HG03175 (cell line): Measurements from ENCODE around the gene MAP3K5.
"Not testable (repeated sequence)": the region's sequence is repeated elsewhere in the genome, so short reads cannot be mapped to it uniquely, and the experiment has no call there.

Source experiments
- ATAC-seq: cut with Tn5 transposase; IDR thresholded peaks from one replicate; pipeline ENCODE4 v1.9.1; 2021; ENCODE audit warnings: mild to moderate bottlenecking, moderate library complexity; ENCODE audit not compliant: unreplicated experiment

Gene MAP3K5

DNA sequence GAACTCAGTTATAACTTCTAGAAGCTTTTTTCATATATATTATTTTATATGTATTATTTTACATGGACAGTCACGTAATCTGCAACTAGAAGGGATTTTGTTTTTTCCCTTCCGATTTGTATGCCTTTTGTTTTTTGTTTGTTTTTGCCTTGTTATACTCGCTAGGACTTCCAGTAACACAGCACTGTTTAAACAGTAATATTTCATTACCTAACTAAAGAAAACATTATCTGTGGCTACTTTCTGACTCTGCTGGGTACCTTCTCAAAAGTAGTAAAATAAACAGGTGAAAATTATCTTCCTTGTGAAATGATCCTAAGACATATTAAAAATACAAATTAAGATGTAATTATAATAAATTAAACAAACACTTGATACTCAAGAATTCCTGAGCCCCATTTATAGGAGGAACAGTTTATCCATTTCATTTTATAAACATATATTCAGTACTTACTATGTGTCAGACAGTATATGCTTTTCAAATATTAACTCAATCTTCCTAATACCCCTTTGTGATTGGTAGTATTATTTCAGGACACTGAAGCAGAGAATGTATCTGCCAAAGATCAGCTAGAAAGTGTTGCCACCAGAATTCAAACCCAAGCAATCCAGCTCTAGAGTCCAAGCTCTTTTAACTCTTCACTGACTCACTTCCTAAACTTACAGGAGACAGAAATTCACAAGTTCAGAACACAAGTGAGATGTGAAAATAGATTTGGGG lies 65.3 kb downstream of the MAP3K5 start:
- ATAC-seq: no peak

DNA sequence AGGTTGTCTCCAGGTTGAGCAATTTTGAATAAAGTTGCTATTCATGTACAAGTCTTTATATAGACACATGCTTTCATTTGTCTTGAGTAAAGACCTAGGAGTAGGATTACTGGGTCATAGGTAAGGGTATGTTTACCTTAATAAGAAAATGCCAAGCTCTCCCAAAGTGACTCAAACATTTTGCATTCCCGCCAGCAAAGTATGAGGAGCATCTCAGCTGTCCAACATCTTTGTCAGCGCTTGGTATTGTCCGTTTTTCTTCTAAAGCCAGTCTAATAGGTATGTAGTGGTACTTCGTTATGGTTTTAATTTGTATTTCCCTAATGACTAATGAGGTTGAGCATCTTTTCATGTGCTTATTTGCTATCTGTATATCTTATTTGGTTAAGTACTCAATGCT lies 67.2 kb downstream of the MAP3K5 start:
- ATAC-seq: no peak

DNA sequence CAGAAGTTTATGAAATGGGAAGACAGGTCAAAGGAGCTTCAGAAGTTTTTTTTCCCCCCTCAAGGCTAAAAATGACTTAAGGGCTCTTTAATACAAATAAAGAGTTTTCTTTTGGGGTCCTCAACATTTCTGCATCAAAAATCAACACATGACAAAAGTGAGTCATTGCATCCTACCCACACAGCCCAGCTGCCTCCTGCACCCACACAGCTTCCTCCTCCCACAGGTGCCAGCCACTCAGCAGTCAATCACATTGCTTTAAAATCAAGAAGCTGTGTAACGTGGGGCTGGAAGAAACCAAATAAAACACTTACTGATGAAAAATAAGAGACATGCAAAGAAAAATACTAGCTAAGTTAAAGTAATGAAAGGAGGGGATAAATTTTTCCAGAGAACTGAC lies 68.5 kb downstream of the MAP3K5 start:
- peak; percentile 43 for ATAC-seq

DNA sequence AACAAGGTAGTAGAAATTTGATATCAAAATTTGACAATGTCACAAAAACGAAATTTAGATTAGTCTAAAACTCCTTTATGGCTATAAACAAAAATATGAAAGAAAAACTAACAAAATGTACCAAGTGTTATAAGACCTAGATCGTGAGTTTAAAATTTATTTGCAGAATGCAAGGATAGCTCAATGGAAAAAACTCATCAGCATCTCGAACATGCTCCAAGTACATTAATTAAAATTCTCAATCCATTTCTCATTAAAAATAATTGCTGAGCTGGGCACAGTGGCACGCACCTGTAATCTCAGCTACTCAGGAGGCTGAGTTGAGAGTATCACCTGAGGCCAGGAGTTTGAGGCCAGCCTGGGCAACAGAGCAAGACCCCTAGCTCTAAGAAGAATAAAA lies 70.8 kb downstream of the MAP3K5 start:
- ATAC-seq: no peak

DNA sequence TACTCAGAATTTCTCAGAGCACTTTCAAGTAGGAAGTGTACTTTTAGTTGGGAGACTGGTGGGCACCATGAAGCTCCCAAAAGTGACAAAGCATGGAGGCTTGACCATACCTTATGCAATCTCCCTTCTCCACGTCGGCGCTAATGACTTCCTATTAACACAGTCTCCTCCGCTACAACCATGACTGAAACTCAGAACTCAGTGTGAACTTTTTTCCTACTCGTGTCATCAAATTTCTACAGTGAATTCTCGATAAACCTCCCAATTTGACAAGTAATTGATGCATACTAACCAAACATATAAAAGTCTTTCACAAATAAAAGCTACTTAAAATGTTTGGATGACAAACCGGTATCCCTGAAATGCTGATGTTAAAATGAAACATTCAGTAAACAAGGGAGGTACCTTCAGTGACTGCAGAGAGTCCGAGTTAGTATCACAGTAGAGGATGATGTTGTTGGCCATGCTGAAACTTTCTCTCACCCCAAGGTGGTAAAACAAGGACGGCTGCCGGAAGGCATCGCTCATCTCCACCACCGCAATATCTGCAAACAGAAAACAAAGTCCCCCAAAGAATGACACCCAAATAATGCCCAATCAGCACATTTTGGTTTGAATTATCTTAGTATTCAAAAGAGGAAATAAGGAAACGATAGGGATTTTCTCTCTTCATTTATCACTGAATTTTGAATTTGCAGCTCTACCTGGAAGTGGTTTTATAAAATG lies 72.1 kb downstream of the MAP3K5 start:
- peak; percentile 70 for ATAC-seq

DNA sequence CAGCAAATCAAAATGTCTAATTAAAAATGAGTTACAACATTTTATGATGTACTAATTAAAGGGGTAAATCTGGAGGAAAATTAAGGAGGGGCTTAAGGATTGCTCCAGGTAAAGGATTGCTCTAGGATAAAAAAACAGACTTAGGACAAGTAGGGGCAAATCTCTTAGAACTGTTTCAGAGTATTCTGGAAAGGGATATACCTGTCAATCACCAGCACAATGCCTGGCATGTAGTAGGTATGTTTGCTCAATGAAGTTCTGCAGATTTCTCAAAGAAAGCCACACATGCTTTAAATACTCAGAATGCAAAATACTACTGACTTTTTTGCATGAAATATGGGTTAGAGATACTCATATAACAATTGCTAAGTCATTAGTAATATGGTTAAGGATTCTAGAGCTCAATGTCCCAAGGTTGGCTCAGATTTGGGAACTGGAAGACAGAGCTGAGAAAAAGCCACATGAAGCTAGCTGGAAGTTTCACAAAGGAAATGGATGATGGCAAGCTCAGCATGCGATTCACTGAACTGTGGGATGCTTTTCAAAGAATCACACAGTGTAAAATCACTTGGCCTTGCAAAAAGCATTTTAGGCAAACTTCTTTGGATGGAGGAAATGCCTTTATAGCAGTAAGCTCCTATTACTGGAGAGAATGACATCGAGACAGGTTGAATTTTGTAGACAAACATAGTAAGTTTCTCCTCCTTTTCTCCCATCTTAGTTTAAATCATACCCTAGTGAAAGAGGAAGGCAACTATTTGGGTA lies 72.8 kb downstream of the MAP3K5 start:
- ATAC-seq: peak; percentile 41

DNA sequence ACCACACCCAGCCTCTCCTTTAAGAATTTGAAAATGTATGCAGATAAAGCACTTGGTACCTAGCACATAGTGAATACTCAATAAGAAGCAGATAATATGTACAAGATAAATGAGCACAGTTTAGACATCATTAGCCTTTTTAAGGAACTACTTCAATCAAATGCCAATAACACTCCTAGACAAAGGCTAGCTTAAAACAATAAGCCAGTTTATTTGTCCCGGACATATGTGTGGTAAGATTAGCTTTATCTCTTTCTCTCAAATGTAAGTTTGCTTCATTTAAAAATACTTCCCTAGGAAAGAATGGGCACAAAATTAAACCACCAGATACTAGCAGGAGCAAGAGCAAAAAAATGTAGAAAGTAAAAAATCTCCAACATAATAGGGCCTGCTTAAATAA lies 73.8 kb downstream of the MAP3K5 start:
- ATAC-seq: no peak

DNA sequence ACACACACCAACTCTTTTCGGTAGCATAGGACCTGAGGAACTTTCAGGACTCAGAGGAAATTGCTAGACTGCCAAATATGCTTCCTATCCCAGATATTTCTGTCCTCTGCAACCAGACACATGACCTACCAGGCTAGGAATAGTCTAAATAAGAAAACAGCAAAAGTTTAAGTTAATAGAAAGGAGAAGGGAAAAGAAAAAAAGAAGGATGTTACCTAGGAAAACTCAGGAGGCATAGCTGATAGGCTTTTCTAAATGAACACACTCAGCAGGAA lies 74.6 kb downstream of the MAP3K5 start:
- ATAC-seq: no peak

DNA sequence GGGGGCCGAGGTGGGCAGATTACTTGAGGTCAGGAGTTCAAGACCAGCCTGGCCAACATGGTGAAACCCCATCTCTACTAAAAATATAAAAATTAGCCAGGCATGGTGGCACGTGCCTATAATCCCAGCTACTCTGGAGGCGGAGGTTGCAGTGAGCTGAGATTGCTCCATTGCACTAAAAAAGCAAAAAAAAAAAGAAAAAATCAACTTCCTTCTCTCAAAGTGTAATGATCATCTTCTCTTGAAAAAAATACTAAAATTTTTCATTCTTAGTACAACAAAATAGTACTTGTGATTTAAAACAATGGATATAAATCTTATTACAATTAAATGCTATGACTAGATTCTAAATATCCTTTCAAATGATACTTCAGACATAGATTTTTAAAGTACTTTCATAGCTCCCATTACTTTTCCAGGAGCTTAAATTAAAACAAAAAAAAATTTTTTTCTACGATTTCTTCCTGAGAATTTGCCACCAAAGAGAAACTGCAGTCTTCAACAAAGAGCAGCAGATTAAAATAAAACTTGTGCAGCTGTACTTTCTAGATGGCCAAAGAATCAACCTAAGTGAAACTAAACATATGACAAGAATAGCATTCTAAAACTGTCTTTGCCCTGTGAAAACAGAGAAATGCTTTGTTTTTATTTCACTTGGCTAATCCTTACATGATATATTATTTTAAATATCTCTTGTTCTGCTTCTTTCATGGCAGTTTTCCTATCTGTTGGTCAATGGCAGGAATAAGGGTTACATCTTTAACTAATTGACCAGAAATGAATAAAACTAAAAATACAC lies 75.2 kb downstream of the MAP3K5 start:
- peak; percentile 49 for ATAC-seq

DNA sequence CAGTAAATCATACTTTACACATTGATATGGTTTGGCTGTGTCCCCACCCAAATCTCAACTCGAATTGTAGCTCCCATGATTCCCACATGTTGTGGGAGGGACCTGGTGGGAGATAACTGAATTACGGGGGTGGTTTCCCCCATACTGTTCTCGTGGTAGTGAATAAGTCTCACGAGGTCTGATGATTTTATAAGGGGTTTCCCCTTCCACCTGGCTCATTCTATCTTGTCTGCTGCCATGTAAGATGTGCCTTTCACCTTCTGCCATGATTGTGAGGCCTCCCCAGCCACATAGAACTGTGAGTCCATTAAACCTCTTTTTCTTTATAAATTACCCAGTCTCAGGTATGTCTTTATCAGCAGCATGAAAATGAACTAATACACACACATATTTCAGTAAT lies 79.6 kb downstream of the MAP3K5 start:
- ATAC-seq: not testable (repeated sequence)

DNA sequence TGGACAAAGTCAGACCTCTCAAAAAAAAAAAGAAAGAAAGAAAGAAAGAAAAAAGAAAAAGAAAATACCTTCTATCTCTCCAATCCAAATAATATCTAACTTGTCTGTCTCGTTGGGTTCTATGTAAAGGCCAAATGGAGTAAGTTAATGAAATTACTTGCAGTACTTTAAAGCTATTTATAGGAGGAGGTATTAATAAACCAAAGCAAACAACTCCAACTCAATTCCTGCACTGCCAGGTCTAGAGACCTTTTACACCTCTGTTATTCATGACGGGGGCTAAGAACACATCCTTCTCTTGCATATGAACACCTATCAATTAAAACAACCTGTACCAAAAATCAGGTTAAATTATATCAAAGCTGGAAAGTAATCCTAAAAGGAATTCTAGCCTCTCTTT lies 80.6 kb downstream of the MAP3K5 start:
- no peak for ATAC-seq

DNA sequence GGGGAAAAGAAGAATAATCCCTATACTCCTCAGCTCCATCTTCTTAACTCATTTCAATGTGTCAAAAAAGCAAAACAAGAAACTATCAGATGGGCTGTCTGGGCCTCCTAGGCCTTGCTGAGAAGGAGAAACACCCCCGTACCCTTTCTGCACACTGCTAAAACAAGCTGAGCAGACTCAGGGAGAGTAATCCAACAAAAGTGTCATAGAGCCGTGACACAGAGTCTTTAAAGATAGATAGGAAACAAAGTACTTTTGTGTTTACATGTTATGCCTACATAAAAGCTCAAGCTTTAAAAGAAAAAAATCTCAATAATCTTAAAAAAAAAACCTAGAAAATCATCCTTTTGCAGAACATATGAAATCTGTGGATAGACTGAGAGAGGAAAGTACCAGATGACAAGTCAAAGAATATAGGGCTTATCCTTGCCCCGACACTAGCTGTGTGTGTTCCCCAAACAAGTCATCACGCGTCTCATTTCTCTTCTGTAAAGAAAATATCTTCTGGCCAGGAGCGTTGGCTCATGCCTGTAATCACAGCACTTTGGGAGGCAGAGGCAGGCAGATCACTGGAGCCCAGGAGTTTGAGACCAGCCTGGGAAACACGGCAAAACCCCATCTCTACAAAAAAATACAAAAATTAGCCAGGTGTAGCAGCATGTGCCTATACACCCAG lies 81.3 kb downstream of the MAP3K5 start:
- no peak for ATAC-seq

DNA sequence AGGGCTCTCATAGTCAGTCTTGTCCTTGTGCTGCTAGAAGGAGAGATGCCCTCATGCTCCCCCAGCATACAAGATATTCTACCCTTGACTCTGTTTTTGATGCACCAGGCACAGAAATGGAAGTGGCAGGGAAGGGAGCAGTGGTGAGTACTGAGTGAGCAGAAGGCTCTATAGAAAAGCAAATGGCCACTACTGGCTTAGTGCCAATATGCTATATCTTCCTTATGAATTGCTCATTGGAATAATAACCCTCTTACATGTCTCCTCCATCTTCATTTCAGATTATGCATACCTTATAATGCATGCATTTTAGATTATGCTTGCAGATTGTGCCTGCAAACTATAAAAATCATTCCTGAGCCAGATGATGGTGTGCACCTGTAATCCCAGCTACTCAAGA lies 82.8 kb downstream of the MAP3K5 start:
- ATAC-seq: no peak

DNA sequence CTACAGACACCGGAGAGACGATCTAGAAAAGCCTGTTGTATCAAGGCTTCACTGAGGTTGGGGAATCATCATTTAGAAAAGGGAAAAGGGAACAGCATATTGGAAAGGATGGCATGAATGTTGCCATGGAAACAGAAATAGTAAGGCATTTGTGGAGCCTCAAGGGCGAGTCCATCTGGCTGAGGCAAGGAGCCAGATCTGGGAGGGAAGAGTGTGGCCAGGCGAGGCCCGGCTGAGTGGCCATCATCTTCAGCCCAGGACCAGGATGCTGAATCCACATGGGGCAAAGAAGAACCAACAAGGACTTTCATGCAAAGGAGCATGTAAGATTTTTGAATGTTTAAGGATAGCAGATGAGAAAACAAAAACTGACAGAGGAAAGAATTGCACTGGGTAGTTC lies 85.8 kb downstream of the MAP3K5 start:
- no peak for ATAC-seq

DNA sequence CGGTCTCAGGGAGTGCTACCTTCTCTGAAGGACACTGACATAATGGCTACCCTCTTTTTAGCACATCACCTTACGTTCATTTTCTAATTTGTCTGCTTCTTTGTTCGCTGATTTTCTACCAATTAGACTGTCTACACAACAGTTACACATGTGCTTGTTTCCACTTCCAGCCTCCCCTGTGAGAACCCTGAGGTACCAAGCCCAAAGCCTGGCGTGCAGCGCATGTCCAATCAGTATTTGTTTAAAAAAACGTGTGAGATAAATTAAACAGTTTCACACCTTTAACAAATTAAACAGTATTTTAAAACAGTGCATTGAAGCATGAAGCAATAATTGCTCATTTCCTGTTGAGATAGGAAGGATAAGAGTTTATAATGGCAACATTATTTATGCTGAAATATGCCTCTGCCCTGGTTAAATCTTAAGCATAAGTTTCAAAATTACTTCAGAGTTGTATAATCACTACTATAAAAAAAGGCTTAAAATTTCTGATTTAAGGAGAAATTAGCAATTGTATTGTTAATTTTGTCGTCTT lies 88.9 kb downstream of the MAP3K5 start:
- ATAC-seq: no peak

DNA sequence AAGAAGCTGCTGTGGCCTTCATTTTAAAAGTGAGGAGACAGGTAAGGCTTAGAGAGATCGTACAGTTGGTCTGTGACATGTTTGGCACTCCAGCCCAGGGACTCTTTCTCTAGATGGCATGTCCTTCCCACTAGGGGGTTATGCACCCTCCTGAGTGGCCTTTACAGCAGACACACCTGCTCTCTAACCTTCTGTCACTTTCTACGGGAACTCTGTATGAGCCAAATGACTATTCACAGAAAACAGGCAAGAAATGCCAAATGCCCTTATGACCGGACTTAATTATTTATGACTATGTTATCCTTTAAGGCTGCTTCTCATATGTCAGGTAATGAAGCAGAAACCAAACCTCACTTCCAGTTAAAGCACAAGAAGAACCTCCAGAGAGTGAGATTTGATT lies 91.2 kb downstream of the MAP3K5 start:
- no peak for ATAC-seq

DNA sequence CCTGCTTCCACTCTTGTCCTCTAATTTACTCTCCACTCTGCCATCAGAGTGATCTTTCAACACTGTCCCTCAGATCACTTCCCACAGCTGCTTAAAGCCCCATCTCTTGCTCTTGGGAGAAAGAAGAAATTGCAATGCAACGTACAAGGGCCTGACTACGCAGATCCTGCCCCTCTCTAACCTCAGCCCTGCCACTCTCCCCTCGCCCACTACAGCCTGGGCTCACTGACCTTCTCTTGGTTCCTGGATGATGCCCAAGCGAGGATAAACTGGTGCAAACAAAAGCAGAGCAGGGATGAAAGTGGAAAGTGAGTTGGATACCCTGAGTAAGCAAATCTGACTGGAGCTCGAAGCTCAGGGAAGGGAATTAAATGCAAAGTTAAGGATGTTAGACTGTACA lies 92.9 kb downstream of the MAP3K5 start:
- ATAC-seq: no peak

DNA sequence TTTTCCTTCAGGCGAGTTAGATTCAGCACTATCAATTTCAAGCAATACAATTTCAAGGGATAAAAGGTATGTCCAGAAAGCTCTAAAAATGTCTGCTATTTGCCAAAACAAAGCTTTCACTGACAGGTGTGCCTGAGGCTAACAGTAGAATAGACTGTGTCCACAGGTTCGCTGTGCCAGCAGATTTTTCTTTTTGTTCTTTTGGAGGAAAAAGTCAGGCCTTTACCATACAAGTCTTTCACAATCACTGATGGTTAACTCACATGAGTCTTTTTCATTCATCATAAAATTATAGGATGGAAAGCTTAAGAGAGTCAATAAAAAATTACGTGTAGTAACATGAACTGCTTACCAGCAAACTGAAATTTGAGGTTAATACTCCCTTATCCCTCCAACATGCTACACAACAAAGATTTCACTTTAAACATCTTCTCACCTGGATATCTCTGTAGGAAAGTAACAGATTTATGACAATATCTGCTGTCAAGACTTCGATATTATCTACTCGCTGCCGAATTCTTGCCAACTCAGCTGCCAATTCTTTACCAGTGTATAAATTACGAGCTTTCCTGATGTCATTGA lies 95.4 kb downstream of the MAP3K5 start:
- ATAC-seq: no peak

DNA sequence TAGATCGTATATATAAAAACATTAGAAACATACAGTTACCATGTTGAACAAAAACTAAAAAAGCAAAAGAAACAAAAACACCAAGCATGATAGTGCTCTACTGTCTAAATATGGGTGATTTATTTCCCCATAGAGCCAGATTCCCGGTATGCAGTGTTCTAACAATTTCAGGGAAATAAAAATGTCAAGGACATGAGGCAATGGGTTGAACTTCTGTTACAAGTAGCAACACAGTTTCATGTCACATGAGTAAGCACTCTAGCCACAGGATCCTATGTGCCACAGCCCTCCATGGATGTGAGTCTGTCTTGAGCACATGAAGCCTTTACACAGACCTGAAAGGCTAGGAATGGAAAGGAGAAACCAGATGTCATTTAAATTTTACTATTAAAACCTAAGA lies 96.0 kb downstream of the MAP3K5 start:
- ATAC-seq: no peak

DNA sequence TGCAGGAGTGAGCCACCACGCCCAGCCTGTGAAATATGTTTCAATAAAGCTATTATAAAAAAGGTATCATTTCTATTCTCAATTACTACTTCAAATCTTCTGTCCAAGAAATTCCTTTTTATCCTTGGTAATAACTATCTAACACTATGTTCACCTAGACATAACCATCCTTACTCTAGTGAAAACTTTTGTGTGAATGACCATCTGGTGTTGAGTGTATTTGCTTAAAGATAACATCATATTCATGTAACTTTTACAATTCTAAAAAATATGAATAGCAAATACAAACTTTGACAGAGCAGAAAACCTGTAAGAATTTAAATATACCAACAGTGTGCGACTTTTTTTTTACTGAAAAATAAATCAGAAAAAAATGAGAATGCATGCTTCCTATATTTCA lies 96.9 kb downstream of the MAP3K5 start:
- ATAC-seq: no peak
